RWPE2 (cell line): ENCODE data around the gene MRFAP1.
A peak's percentile ranks its signal among the peaks of the same experiment; 100 is the strongest.

ENCODE experiments used
- ATAC-seq: fragments of 200-7000 bp; cut with Tn5 transposase; 3 replicates; pipeline ENCODE4 v1.9.1; 2021; ENCODE audit warnings: low read depth
- DNase-seq: peaks from one replicate; pipeline ENCODE4 v3.0.0-alpha.2; 2020; ENCODE audit warnings: low spot score
- H3K27ac ChIP-seq: fragments of 450-650 bp; 2 replicates; pipeline ENCODE4 v1.5.1; 2017; ENCODE audit warnings: mild to moderate bottlenecking; ENCODE audit not compliant: poor library complexity, severe bottlenecking
- H3K27me3 ChIP-seq: fragments of 250-450 bp; sonication (Bioruptor Pico); 2 replicates; pipeline ENCODE4 v1.5.1; 2021; ENCODE audit warnings: mild to moderate bottlenecking, moderate library complexity; ENCODE audit not compliant: insufficient read depth, poor library complexity, severe bottlenecking
- H3K36me3 ChIP-seq: fragments of 250-450 bp; sonication (Bioruptor Pico); 2 replicates; pipeline ENCODE4 v1.5.1; 2020; ENCODE audit warnings: low read depth, mild to moderate bottlenecking, moderate library complexity
- H3K4me1 ChIP-seq: fragments of 250-450 bp; sonication (Bioruptor Pico); 2 replicates; pipeline ENCODE4 v1.5.1; 2021; ENCODE audit warnings: mild to moderate bottlenecking, moderate library complexity; ENCODE audit not compliant: insufficient read depth, poor library complexity, severe bottlenecking
- H3K4me3 ChIP-seq: fragments of 250-450 bp; sonication (Bioruptor Pico); 2 replicates; pipeline ENCODE4 v1.5.1; 2021; ENCODE audit warnings: mild to moderate bottlenecking, moderate library complexity; ENCODE audit not compliant: severe bottlenecking
- H3K9me3 ChIP-seq: fragments of 250-450 bp; sonication (Bioruptor Pico); 2 replicates; pipeline ENCODE4 v1.5.1; 2021; ENCODE audit warnings: mild to moderate bottlenecking, moderate library complexity; ENCODE audit not compliant: severe bottlenecking
- TF ChIP-seq, protein P1 (sequence below): fragments of 450-650 bp; IDR thresholded peaks from one replicate; pipeline ENCODE4 v1.5.1; 2017; ENCODE audit warnings: mild to moderate bottlenecking, moderate library complexity; ENCODE audit not compliant: poor library complexity, severe bottlenecking

MRFAP1 gene

DNA sequence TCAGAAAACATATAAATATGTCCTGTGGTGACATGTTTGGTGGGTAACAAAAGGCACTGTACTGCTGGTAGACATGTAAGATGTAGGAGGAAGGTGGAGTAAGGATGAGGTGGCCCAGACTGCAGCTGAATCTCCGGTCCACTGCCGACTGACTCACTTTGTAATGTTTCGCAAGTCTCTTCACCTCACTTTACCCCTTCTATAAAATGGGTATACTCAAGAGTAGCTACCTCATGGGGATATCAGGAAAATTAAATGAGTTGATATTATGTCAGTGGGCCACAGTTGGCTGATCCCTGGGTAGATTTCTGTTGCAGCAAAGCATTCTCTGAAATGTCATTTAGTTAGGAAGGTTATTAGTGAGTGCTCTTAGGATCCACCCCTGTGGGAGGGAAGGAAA is 22.1 kb downstream of the MRFAP1 start:
- Histone ChIP-seq H3K36me3 (no peaks in the 10 kb centered on the region), H3K9me3 (no peaks in the 10 kb centered on the region), H3K4me3 (no peak overlapping the region), H3K4me1 (no peaks in the 10 kb centered on the region), H3K27ac (no peak overlapping the region), H3K27me3 (peaks cover 11% of the 10 kb centered on the region)
- ATAC-seq (no peak), DNase-seq (no peak)
- TF ChIP-seq, protein P1, sequence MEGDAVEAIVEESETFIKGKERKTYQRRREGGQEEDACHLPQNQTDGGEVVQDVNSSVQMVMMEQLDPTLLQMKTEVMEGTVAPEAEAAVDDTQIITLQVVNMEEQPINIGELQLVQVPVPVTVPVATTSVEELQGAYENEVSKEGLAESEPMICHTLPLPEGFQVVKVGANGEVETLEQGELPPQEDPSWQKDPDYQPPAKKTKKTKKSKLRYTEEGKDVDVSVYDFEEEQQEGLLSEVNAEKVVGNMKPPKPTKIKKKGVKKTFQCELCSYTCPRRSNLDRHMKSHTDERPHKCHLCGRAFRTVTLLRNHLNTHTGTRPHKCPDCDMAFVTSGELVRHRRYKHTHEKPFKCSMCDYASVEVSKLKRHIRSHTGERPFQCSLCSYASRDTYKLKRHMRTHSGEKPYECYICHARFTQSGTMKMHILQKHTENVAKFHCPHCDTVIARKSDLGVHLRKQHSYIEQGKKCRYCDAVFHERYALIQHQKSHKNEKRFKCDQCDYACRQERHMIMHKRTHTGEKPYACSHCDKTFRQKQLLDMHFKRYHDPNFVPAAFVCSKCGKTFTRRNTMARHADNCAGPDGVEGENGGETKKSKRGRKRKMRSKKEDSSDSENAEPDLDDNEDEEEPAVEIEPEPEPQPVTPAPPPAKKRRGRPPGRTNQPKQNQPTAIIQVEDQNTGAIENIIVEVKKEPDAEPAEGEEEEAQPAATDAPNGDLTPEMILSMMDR, result no peak

- TF ChIP-seq, protein P1, result no peak
- Histone ChIP-seq H3K36me3 (no peaks in the 10 kb centered on the region), H3K9me3 (no peaks in the 10 kb centered on the region), H3K4me3 (peak overlapping the region; percentile 2), H3K27ac (no peak overlapping the region), H3K27me3 (peaks cover 11% of the 10 kb centered on the region), H3K4me1 (peaks cover 7% of the 10 kb centered on the region)
- no peak for ATAC-seq
- no peak for DNase-seq
Observed at GRCh38 chr4:6663596-6664393, 23.3 kb downstream of the MRFAP1 start.

- DNase-seq (no peak), ATAC-seq (no peak)
- TF ChIP-seq, protein P1, result no peak
- Histone ChIP-seq H3K4me1 (peaks cover 11% of the 10 kb centered on the region), H3K27me3 (peaks cover 11% of the 10 kb centered on the region), H3K36me3 (no peaks in the 10 kb centered on the region), H3K4me3 (no peak overlapping the region), H3K9me3 (no peaks in the 10 kb centered on the region), H3K27ac (no peak overlapping the region)
Observed at GRCh38 chr4:6665320-6665654, 24.8 kb downstream of the MRFAP1 start.

DNA sequence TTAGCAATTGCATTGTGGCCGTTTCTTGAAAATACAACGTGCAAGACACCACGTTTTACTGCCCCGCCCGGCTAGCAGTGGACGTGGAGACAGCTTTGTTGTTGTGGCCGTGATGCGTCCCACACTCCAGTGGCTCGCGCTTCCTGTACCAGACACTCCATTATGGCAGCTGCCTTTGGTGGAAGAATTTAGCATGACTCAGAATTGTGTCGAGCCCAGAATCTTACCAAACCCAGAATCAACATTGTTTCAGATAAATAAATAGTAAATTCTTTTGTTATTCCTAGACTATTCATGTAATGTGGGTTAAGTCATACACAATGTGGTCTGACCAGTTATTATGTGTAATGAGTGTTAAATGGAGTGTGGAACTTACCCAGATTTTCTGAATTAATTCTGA is 27.9 kb downstream of the MRFAP1 start:
- no peak for DNase-seq
- peaks cover 10% of the 10 kb centered on the region for H3K27me3 ChIP-seq
- TF ChIP-seq, protein P1, result no peak
- no peaks in the 10 kb centered on the region for H3K9me3 ChIP-seq
- H3K4me3 ChIP-seq, result no peak overlapping the region
- H3K4me1 ChIP-seq, result peaks cover 11% of the 10 kb centered on the region
- ATAC-seq, result peak; percentile 81
- H3K36me3 ChIP-seq, result no peaks in the 10 kb centered on the region
- peak overlapping the region; percentile 57 for H3K27ac ChIP-seq

DNA sequence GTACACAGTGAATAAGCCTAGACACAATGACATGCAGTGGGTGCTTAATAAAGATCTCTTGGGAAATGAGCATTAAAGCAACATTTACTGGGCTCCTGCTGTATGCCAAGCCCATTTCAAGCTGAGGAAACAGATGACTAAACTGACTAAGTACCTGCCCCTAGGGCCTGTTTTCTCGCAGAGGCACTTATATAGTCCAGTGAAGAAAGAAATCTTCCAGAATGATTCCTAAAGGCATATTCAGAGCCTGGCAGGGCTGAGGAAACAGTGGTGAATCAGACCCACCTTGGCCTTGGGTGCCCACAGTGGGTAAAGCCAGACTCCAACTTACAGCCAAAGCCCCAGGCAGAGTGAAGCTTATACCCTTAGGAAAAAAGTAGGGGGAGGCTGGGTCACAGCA is 31.2 kb downstream of the MRFAP1 start:
- H3K27ac ChIP-seq, result no peak overlapping the region
- H3K36me3 ChIP-seq, result peaks cover 19% of the 10 kb centered on the region
- H3K9me3 ChIP-seq, result no peaks in the 10 kb centered on the region
- no peak overlapping the region for H3K4me3 ChIP-seq
- H3K27me3 ChIP-seq, result no peaks in the 10 kb centered on the region
- DNase-seq (peak; percentile 28), ATAC-seq (no peak)
- H3K4me1 ChIP-seq, result peaks cover 27% of the 10 kb centered on the region
- TF ChIP-seq, protein P1, result no peak
